SKM-1 treated with dmso at 0.1 percent for 144 hours (cell line): Measurements from ENCODE around the gene ZNF608.

Experiments
- DNase-seq: peaks from one replicate; lab custom pipeline; 2025; ENCODE audit not compliant: unreplicated experiment; lab: John Stamatoyannopoulos, UW

Gene ZNF608

GRCh38 chr5:124719113-124719967 is 27.1 kb downstream of the ZNF608 start:
- no peak for DNase-seq

GRCh38 chr5:124718380-124718789 is 28.1 kb downstream of the ZNF608 start:
- DNase-seq, result no peak

DNA sequence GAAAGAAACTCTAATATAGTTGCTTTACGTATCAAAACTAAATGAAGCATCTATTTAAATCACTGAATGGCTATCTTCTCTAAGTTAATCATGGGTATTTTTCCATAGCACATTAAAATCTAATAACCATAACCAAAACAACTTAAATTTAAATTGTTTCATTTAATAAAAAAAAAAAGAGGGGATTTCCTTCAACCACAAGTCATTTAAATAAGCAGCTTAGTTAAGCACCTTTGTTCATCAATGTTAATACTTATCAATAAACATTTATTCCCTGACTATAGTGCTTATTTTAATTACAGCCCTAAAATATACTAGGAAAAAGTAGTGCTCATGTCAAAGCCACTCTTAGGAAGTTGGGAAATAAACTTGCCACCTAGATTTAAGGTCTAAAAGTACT is 30.3 kb downstream of the ZNF608 start:
- no peak for DNase-seq

DNA sequence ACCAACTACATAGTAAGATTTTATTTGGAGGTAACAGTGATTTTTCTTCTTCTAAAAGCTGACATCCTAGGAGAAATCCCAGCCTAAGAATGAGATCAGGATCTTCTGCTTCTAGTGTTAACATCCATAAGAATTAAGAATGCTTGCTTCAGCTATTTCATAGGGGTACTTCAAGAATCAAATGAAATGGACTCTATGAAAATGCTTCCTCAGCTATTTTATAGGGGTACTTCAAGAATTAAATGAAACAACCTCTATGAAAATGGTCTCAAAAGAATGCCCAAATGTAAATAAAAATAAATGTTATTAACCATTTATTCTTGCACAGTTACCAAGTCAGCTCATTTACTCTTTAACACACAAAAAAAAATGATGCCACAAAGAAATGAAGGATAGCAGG is 31.5 kb downstream of the ZNF608 start:
- no peak for DNase-seq

DNA sequence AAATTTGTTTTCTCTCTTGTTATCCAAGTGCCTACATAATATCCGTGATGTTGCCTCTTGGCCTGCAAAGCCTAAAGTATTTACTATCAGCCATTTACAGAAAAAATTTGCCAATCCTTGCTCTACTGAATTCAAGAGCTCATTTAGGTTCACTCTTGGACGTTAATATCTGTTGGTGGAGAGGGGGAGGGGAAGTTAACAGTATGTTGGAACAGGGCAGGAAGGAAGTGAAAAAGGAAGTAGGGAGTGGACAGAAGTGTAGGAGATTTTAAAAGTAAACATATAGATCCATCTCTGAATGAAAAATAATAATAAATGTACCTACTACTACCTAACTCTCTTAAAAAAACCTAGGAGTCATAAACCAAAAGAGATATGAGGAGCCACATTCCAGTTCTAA is 32.8 kb downstream of the ZNF608 start:
- no peak for DNase-seq

- DNase-seq, result no peak
Measured at GRCh38 chr5:124712731-124713305, 33.6 kb downstream of the ZNF608 start.

GRCh38 chr5:124708086-124708485 is 38.4 kb downstream of the ZNF608 start:
- no peak for DNase-seq

- no peak for DNase-seq
Measured at GRCh38 chr5:124707520-124707919, 38.9 kb downstream of the ZNF608 start.

DNA sequence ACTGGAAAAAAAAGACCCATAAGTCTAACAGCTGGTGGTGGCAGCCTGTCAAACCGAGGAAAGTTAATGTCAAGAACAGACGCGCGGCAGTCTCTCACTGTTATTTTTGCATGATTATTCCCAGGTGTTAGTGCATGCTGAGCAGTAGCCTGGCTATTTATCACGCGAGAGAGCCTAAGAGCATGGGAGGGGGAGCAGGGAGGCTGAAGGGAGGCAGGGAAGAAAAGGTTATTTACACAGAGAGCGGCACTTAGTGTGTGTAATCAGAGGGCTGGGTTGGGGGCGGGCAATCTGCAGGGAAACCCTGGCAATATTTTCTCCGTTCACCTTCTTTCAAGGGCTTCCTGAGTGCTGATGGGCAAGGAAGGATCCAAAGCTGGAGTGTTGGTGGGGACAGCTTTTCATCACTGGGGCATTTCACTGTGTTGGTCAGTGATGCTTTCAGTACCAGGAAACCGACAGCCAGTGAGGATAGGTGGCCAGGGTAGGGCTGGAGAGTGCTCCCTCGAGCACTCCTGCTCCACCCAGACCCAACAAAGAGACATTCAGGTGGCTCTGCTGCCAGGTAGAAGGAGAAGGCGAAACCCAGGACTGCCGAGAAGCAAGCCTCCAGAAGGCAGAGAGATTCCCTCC is 39.6 kb downstream of the ZNF608 start:
- no peak for DNase-seq

DNA sequence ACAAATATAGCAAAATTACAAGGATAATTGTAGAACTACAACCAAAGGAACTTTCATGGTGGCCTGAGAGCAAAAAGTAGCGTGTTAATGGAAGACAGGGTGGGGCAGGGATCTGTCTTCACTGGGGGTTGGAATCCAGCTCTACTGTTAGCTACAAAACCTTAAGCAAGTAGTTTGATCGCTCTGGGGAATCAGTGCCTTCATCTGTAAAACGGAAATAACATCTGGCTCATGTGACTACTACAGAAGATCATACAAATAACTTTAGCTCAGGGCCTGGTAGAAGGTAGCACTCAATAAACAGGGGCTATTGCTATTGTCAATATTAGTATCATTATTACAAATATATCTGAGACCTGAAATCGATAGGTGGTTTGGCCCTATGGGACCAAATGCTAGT is 40.4 kb downstream of the ZNF608 start:
- no peak for DNase-seq

DNA sequence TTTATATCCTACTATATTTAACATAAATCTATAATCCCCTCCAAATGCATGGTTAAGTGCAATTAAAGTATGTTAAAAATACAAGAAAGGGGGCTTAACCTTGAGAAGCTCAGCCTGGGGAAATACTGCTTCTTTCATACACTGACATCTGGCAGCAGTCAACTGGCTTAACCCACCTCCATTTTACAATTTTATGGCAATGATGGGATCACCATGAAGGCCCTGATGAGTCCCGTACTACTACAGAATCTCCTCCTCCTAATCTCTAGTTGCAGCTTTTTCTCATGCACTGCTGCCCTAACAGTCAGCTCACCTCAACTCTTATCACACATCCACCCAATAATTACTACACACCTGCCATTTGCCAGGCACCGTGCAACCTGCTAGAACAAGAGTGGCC is 40.9 kb downstream of the ZNF608 start:
- no peak for DNase-seq

GRCh38 chr5:124704594-124705284 is 41.7 kb downstream of the ZNF608 start:
- DNase-seq, result no peak

DNA sequence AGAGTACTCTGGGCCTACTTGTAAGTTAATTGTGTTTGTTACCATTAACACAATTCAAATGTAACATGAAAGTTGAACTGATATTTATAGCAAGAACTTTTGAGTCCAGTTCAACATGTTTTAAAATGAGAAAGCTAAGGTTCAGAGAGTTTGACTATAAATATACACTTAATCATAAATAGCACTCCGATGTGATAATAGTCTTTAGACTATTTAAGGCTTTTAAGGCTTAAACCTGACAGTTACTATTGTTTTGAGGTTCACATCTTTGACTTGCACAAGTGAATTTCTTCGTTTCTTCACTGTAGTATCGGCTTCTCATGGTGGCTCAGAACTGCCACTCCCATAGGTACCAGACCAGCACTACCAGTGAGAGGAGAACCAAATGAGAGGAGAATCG is 42.4 kb downstream of the ZNF608 start:
- DNase-seq, result no peak

DNA sequence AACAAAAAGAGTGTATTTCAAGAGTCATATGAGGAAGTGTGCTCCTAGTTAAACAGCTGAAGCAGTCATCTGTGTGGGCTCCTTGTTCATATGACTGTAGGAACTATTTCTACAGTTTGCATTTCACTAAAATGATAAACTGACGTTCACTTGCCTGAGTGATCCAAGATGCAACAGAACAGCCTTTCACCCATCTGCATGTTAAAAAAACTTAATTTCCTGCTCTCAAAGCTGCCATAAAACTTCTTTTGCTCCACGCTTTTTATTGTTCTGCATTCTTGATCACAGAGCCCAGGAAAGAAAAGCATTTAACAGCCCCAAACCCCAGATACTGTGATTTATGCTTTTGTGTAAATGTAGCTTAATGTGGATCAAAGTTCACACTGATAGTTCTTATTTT is 43.9 kb downstream of the ZNF608 start:
- no peak for DNase-seq

- no peak for DNase-seq
Measured at GRCh38 chr5:124701873-124702425, 44.5 kb downstream of the ZNF608 start.

- DNase-seq, result no peak
Measured at GRCh38 chr5:124701016-124701415, 45.4 kb downstream of the ZNF608 start.

DNA sequence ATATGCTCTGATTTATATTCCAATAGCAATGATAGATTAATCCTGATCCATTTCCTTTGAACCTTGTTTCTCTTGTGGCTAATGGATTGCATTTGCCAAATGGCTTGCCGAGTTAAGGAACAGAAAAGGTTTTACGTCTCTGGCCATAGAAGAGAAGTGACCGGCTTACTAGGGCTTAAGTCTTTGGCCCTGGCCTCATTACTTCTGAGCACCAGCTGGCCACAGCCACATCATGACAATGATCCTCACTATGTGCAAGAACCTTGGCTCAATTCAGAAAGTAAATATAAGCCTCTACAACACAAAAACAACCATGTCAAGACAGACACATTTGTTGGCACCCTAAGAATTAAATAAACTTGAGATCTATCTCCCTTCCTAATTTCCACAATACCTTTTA is 46.1 kb downstream of the ZNF608 start:
- no peak for DNase-seq

DNA sequence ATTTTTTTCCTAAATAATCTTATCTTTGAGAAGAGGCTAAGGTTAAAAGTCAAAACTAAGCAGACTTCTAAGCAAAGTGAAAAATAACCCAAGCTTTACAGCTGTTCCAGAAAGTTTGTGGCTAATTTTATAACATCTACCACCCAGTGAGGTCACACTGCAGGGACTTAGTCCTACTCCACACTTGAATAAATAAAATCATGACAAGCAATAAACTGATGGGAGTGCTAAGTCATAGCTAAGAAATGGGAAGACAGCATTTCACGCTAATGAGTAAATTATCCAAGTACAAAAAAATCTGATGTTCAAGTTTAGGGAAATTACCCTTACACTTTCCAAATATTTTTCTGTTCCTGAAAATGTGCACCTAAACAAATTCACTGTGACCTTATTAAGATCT is 47.7 kb downstream of the ZNF608 start:
- DNase-seq, result no peak

DNA sequence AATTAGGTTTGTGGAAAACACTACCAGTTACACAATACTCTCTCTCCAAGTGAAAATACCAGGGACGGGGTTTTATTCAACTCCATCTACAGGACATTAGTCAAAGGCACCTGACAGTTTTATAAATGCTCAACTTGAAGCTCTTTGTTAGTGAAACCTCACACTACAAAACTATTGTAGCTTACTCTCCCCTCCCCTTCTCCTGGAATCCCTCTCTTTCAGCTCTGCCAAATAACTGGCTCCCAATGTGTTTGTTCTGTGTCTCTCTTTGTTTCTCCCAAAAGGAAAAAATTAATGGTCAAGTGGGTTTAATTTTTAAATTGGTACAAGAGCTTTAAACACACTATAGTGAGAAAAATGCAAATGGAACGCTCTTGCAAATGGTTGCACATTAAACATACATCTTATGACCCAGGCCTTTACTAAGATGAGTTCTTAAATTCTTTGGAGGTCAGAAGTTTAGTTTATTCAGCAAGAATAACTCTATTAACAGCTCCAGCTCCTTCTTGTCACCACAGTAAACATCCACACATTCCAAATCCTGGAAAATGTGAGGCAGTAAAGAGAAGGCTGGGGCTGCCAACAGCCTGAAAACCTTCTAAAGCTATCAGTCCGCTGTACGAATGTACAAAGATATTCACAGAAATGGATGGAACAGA is 48.4 kb downstream of the ZNF608 start:
- DNase-seq, result no peak

DNA sequence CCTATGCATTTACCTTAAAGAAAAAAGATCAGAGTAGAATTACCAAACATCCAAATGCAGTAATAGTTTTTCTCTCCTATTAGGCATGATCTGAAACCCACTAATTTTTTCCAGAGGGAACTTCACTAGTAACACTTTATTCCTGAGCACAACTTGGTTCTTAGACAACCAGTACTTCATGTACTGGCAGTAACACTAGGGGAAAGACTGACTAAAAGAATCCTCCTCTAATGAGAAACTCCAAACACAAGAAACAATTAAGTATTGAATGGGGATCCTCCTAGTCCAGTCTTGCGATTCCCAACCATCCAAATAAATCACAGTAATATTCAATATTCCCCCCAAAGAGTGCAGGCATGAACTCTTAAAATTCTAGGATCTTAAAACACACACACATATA is 48.9 kb downstream of the ZNF608 start:
- DNase-seq, result no peak

- no peak for DNase-seq
Measured at GRCh38 chr5:124696898-124697297, 49.5 kb downstream of the ZNF608 start.
